ENCODE results near the gene GPX4. TPM values are rescaled to one million over a fixed set of nuclear protein-coding genes. Genes with fewer than 3 reads are reported as not detected.

The GPX4 gene
- total RNA-seq, 3 donors from 2014 or later, result 126 to 187 (median 144) TPM

- TF ChIP-seq CTCF (IDR thresholded peaks at IDR 0.05), result no peak
- no peaks in the 10 kb centered on the region for H3K36me3 ChIP-seq (ENCODE audit: low read depth)
- peaks cover 30% of the 10 kb centered on the region for H3K4me1 ChIP-seq (ENCODE audit: low read depth)
- no peak overlapping the region for H3K4me3 ChIP-seq
- peak; percentile 35 to 78 (median 59) for DNase-seq
- peaks cover 4% of the 10 kb centered on the region for H3K9me3 ChIP-seq
- intact Hi-C loops (cut with DNase I, micrococcal nuclease), result no loop called here
- ATAC-seq, result no peak
Measured at GRCh38 chr19:1063030-1063908, 40.5 kb upstream of the GPX4 start.

- intact Hi-C loops (cut with DNase I, micrococcal nuclease), result no loop called here
- Histone ChIP-seq H3K4me1 (ENCODE audit: low read depth) (peaks cover 34% of the 10 kb centered on the region), H3K36me3 (ENCODE audit: low read depth) (no peaks in the 10 kb centered on the region), H3K4me3 (no peak overlapping the region), H3K9me3 (no peaks in the 10 kb centered on the region)
- no peak for TF ChIP-seq CTCF (IDR thresholded peaks at IDR 0.05)
- peak; percentile 27 to 63 (median 45) for DNase-seq
- peak; percentile 4 for ATAC-seq
Measured at GRCh38 chr19:1063909-1064660, 39.7 kb upstream of the GPX4 start.

- TF ChIP-seq CTCF (IDR thresholded peaks at IDR 0.05), result peak; percentile 86
- H3K36me3 ChIP-seq (ENCODE audit: low read depth), result no peaks in the 10 kb centered on the region
- DNase-seq (peak; percentile 77 to 82 (median 81)), ATAC-seq (peak; percentile 72)
- no peaks in the 10 kb centered on the region for H3K9me3 ChIP-seq
- intact Hi-C loops (cut with DNase I, micrococcal nuclease), result no loop called here
- H3K4me1 ChIP-seq (ENCODE audit: low read depth), result peaks cover 42% of the 10 kb centered on the region
- no peak overlapping the region for H3K4me3 ChIP-seq
Measured at GRCh38 chr19:1064661-1065605, 38.9 kb upstream of the GPX4 start.

- TF ChIP-seq CTCF (IDR thresholded peaks at IDR 0.05), result no peak
- Histone ChIP-seq H3K36me3 (ENCODE audit: low read depth) (no peaks in the 10 kb centered on the region), H3K9me3 (no peaks in the 10 kb centered on the region), H3K4me3 (no peak overlapping the region), H3K4me1 (ENCODE audit: low read depth) (peaks cover 44% of the 10 kb centered on the region)
- peak; percentile 70 for ATAC-seq
- DNase-seq, result peak; percentile 68 to 79 (median 73)
- intact Hi-C loops (cut with DNase I, micrococcal nuclease), result no loop called here
Measured at GRCh38 chr19:1065606-1066109, 38.1 kb upstream of the GPX4 start.

GRCh38 chr19:1066251-1066747, 37.5 kb upstream of the GPX4 start:
- no peaks in the 10 kb centered on the region for H3K9me3 ChIP-seq
- intact Hi-C loops (cut with DNase I, micrococcal nuclease), result no loop called here
- DNase-seq, result peak; percentile 21 to 69 (median 56)
- H3K36me3 ChIP-seq (ENCODE audit: low read depth), result no peaks in the 10 kb centered on the region
- peak overlapping the region; percentile 40 for H3K4me3 ChIP-seq
- ATAC-seq, result no peak
- no peak for TF ChIP-seq CTCF (IDR thresholded peaks at IDR 0.05)
- H3K4me1 ChIP-seq (ENCODE audit: low read depth), result peaks cover 44% of the 10 kb centered on the region

All from mucosa of descending colon (tissue), 3 donors.